ENCODE results near the gene SMURF2.

DNA sequence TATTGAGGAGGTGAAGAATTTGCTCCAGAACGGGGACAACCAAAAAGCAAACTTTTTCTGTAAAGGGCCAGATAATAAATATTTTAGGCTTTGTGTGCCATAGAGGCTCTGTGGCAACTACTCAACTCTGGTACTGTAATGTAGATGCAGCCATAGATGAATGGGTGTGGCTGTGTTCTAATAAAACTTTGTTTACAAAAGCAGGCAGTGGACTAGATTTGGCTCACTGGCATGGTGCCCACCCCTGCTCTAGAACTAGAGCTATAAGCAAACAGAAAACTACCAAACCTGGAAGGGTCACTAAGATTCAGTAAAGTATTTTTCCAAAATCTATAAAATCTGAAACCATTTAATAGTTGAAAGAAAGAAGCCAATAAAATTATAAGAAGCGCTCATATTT, 24.6 kb upstream of the SMURF2 start:
- TF ChIP-seq, protein P1, sequence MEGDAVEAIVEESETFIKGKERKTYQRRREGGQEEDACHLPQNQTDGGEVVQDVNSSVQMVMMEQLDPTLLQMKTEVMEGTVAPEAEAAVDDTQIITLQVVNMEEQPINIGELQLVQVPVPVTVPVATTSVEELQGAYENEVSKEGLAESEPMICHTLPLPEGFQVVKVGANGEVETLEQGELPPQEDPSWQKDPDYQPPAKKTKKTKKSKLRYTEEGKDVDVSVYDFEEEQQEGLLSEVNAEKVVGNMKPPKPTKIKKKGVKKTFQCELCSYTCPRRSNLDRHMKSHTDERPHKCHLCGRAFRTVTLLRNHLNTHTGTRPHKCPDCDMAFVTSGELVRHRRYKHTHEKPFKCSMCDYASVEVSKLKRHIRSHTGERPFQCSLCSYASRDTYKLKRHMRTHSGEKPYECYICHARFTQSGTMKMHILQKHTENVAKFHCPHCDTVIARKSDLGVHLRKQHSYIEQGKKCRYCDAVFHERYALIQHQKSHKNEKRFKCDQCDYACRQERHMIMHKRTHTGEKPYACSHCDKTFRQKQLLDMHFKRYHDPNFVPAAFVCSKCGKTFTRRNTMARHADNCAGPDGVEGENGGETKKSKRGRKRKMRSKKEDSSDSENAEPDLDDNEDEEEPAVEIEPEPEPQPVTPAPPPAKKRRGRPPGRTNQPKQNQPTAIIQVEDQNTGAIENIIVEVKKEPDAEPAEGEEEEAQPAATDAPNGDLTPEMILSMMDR (conservative IDR thresholded peaks at IDR 0.05): no peak
- TF ChIP-seq EZH2 (IDR thresholded peaks at IDR 0.05; ENCODE audit: low read depth): no peak

Data from PC-9 (cell line).